ENCODE results near the gene ALPL. TPM values are rescaled to one million over a fixed set of nuclear protein-coding genes. Genes with fewer than 3 reads are reported as not detected.

Gene ALPL
- total RNA-seq, 1 donor from 2014 or later = not detected

GRCh38 chr1:21618059-21618458 lies 108.8 kb downstream of the ALPL start:
- no peak for DNase-seq (ENCODE audit: low read depth in 2 of 2)

GRCh38 chr1:21618561-21619374 lies 109.5 kb downstream of the ALPL start:
- no peak for DNase-seq (ENCODE audit: low read depth in 2 of 2)

GRCh38 chr1:21619375-21619947 lies 110.2 kb downstream of the ALPL start:
- DNase-seq (ENCODE audit: low read depth in 2 of 2) = no peak

- no peak for DNase-seq (ENCODE audit: low read depth in 2 of 2)
Measured at GRCh38 chr1:21620011-21620410, 110.8 kb downstream of the ALPL start.

- DNase-seq (ENCODE audit: low read depth in 2 of 2) = no peak
Measured at GRCh38 chr1:21620496-21620895, 111.3 kb downstream of the ALPL start.

- DNase-seq (ENCODE audit: low read depth in 2 of 2) = no peak
Measured at GRCh38 chr1:21621051-21621450, 111.8 kb downstream of the ALPL start.

- no peak for DNase-seq (ENCODE audit: low read depth in 2 of 2)
Measured at GRCh38 chr1:21621761-21622436, 112.7 kb downstream of the ALPL start.

- DNase-seq (ENCODE audit: low read depth in 2 of 2) = peak in 1 of 2 donors; percentile 17
Measured at GRCh38 chr1:21622466-21623315, 113.5 kb downstream of the ALPL start.

- DNase-seq (ENCODE audit: low read depth in 2 of 2) = no peak
Measured at GRCh38 chr1:21623410-21623961, 114.3 kb downstream of the ALPL start.

GRCh38 chr1:21624571-21625389 lies 115.6 kb downstream of the ALPL start:
- DNase-seq (ENCODE audit: low read depth in 2 of 2) = no peak

GRCh38 chr1:21625390-21626190 lies 116.4 kb downstream of the ALPL start:
- DNase-seq (ENCODE audit: low read depth in 2 of 2) = no peak

- DNase-seq (ENCODE audit: low read depth in 2 of 2) = no peak
Measured at GRCh38 chr1:21626921-21627339, 117.7 kb downstream of the ALPL start.

Other genes with a start within 250 kb of the ALPL start
- gene ECE1, start 219.0 kb upstream of the ALPL start, total RNA-seq = 93.1 and 121 TPM in 2 replicates
- 0.40 and 2.4 TPM in 2 replicates for gene NBPF3, start 69.3 kb upstream of the ALPL start, total RNA-seq
- gene RAP1GAP, start 159.9 kb downstream of the ALPL start, total RNA-seq = under 0.01 TPM in 2 replicates

All from lung microvascular endothelial cell (primary cell).